Neuron (in vitro differentiated cells): ENCODE results near the gene SPNS3.

ENCODE experiments used
- H2AFZ ChIP-seq: one replicate; pipeline ENCODE4 v1.6.1; 2013; ENCODE audit warnings: low read depth, mild to moderate bottlenecking, inconsistent platforms, low read length, moderate library complexity
- H3K27me3 ChIP-seq: one replicate; pipeline ENCODE4 v1.6.1; 2013; ENCODE audit warnings: low read length; ENCODE audit not compliant: insufficient read depth
- H3K36me3 ChIP-seq: one replicate; pipeline ENCODE4 v1.6.1; 2013; ENCODE audit warnings: low read length; ENCODE audit not compliant: insufficient read depth
- H3K4me1 ChIP-seq: one replicate; pipeline ENCODE4 v1.6.1; 2013; ENCODE audit warnings: low read length; ENCODE audit not compliant: insufficient read depth
- H3K4me3 ChIP-seq: 2 replicates; pipeline ENCODE4 v1.5.1; 2013; ENCODE audit warnings: mild to moderate bottlenecking, low read length, moderate library complexity
- H3K9me3 ChIP-seq: one replicate; pipeline ENCODE4 v1.6.1; 2013; ENCODE audit warnings: low read length

The SPNS3 gene

GRCh38 chr17:4463818-4464476 is 30.2 kb downstream of the SPNS3 start:
- no peak overlapping the region for H3K4me3 ChIP-seq
- no peaks in the 10 kb centered on the region for H3K9me3 ChIP-seq
- H2AFZ ChIP-seq = no peak overlapping the region
- no peaks in the 10 kb centered on the region for H3K27me3 ChIP-seq
- no peaks in the 10 kb centered on the region for H3K4me1 ChIP-seq
- no peaks in the 10 kb centered on the region for H3K36me3 ChIP-seq

GRCh38 chr17:4465786-4466185 is 32.0 kb downstream of the SPNS3 start:
- Histone ChIP-seq H3K9me3 (no peaks in the 10 kb centered on the region), H3K4me1 (no peaks in the 10 kb centered on the region), H3K4me3 (no peak overlapping the region), H3K36me3 (no peaks in the 10 kb centered on the region), H2AFZ (no peak overlapping the region), H3K27me3 (no peaks in the 10 kb centered on the region)

GRCh38 chr17:4467287-4467686 is 33.5 kb downstream of the SPNS3 start:
- Histone ChIP-seq H3K4me1 (no peaks in the 10 kb centered on the region), H3K36me3 (no peaks in the 10 kb centered on the region), H3K27me3 (no peaks in the 10 kb centered on the region), H3K4me3 (no peak overlapping the region), H3K9me3 (no peaks in the 10 kb centered on the region), H2AFZ (no peak overlapping the region)

- Histone ChIP-seq H3K36me3 (no peaks in the 10 kb centered on the region), H3K9me3 (no peaks in the 10 kb centered on the region), H3K4me1 (no peaks in the 10 kb centered on the region), H2AFZ (no peak overlapping the region), H3K27me3 (peaks cover 2% of the 10 kb centered on the region), H3K4me3 (no peak overlapping the region)
These were observed 35.8 kb downstream of the SPNS3 start for GRCh38 chr17:4469552-4469951.

GRCh38 chr17:4472286-4472685 is 38.5 kb downstream of the SPNS3 start:
- H2AFZ ChIP-seq = no peak overlapping the region
- no peak overlapping the region for H3K4me3 ChIP-seq
- peaks cover 26% of the 10 kb centered on the region for H3K27me3 ChIP-seq
- no peaks in the 10 kb centered on the region for H3K4me1 ChIP-seq
- no peaks in the 10 kb centered on the region for H3K36me3 ChIP-seq
- H3K9me3 ChIP-seq = no peaks in the 10 kb centered on the region

GRCh38 chr17:4474093-4474492 is 40.4 kb downstream of the SPNS3 start:
- Histone ChIP-seq H3K36me3 (no peaks in the 10 kb centered on the region), H3K27me3 (peaks cover 34% of the 10 kb centered on the region), H3K4me3 (no peak overlapping the region), H3K9me3 (no peaks in the 10 kb centered on the region), H3K4me1 (no peaks in the 10 kb centered on the region), H2AFZ (no peak overlapping the region)

GRCh38 chr17:4475001-4475400 is 41.3 kb downstream of the SPNS3 start:
- Histone ChIP-seq H3K27me3 (peaks cover 34% of the 10 kb centered on the region), H3K4me1 (no peaks in the 10 kb centered on the region), H3K9me3 (no peaks in the 10 kb centered on the region), H3K36me3 (no peaks in the 10 kb centered on the region), H3K4me3 (no peak overlapping the region), H2AFZ (no peak overlapping the region)

GRCh38 chr17:4475463-4475862 is 41.7 kb downstream of the SPNS3 start:
- Histone ChIP-seq H2AFZ (no peak overlapping the region), H3K9me3 (no peaks in the 10 kb centered on the region), H3K36me3 (no peaks in the 10 kb centered on the region), H3K4me3 (no peak overlapping the region), H3K27me3 (peaks cover 34% of the 10 kb centered on the region), H3K4me1 (no peaks in the 10 kb centered on the region)

GRCh38 chr17:4476017-4476416 is 42.3 kb downstream of the SPNS3 start:
- Histone ChIP-seq H2AFZ (no peak overlapping the region), H3K36me3 (no peaks in the 10 kb centered on the region), H3K4me3 (no peak overlapping the region), H3K4me1 (no peaks in the 10 kb centered on the region), H3K27me3 (peaks cover 40% of the 10 kb centered on the region), H3K9me3 (no peaks in the 10 kb centered on the region)

- H3K36me3 ChIP-seq = no peaks in the 10 kb centered on the region
- H3K4me3 ChIP-seq = no peak overlapping the region
- peaks cover 46% of the 10 kb centered on the region for H3K27me3 ChIP-seq
- H2AFZ ChIP-seq = no peak overlapping the region
- no peaks in the 10 kb centered on the region for H3K4me1 ChIP-seq
- no peaks in the 10 kb centered on the region for H3K9me3 ChIP-seq
These were observed 42.9 kb downstream of the SPNS3 start for GRCh38 chr17:4476511-4477070.

GRCh38 chr17:4477255-4477791 is 43.6 kb downstream of the SPNS3 start:
- H2AFZ ChIP-seq = no peak overlapping the region
- no peaks in the 10 kb centered on the region for H3K36me3 ChIP-seq
- H3K4me3 ChIP-seq = no peak overlapping the region
- no peaks in the 10 kb centered on the region for H3K4me1 ChIP-seq
- H3K27me3 ChIP-seq = peaks cover 49% of the 10 kb centered on the region
- no peaks in the 10 kb centered on the region for H3K9me3 ChIP-seq

GRCh38 chr17:4478318-4478830 is 44.6 kb downstream of the SPNS3 start:
- Histone ChIP-seq H3K4me1 (no peaks in the 10 kb centered on the region), H3K36me3 (no peaks in the 10 kb centered on the region), H3K27me3 (peaks cover 55% of the 10 kb centered on the region), H2AFZ (no peak overlapping the region), H3K9me3 (no peaks in the 10 kb centered on the region), H3K4me3 (no peak overlapping the region)

GRCh38 chr17:4479340-4479981 is 45.7 kb downstream of the SPNS3 start:
- Histone ChIP-seq H3K4me1 (no peaks in the 10 kb centered on the region), H3K9me3 (no peaks in the 10 kb centered on the region), H3K4me3 (no peak overlapping the region)

More at GRCh38 chr17:4479340-4479981, 45.7 kb downstream of the SPNS3 start:
- H3K27me3 ChIP-seq = peaks cover 53% of the 10 kb centered on the region
- no peaks in the 10 kb centered on the region for H3K36me3 ChIP-seq
- no peak overlapping the region for H2AFZ ChIP-seq
